GM21360 (cell line): ENCODE data around the gene GPATCH8.
A peak's percentile ranks its signal among the peaks of the same experiment; 100 is the strongest.
"Not testable (repeated sequence)": the region's sequence is repeated elsewhere in the genome, so short reads cannot be mapped to it uniquely, and the experiment has no call there.

Source experiments
- ATAC-seq: cut with Tn5 transposase; IDR thresholded peaks from one replicate; pipeline ENCODE4 v1.9.1; 2021; ENCODE audit warnings: mild to moderate bottlenecking, moderate library complexity; ENCODE audit not compliant: unreplicated experiment

GPATCH8 gene

GRCh38 chr17:44503147-44504029 is at the start of gene GPATCH8:
Gene GPATCH8, minus strand, starts transcription at chr17:44503406. Its CDS starts 36 bp downstream, at chr17:44503370.
- ATAC-seq: peak; percentile 86

GRCh38 chr17:44552361-44552760 is 49.2 kb upstream of the GPATCH8 start:
- ATAC-seq: no peak

- ATAC-seq: no peak
These were observed 46.5 kb upstream of the GPATCH8 start for GRCh38 chr17:44549686-44550085.

- no peak for ATAC-seq
These were observed 45.4 kb upstream of the GPATCH8 start for GRCh38 chr17:44548376-44549230.

GRCh38 chr17:44547625-44548267 is 44.5 kb upstream of the GPATCH8 start:
- no peak for ATAC-seq

GRCh38 chr17:44546671-44547606 is 43.7 kb upstream of the GPATCH8 start:
- no peak for ATAC-seq

- no peak for ATAC-seq
These were observed 40.8 kb upstream of the GPATCH8 start for GRCh38 chr17:44543905-44544523.

- no peak for ATAC-seq
These were observed 40.2 kb upstream of the GPATCH8 start for GRCh38 chr17:44543213-44543904.

- ATAC-seq: no peak
These were observed 38.8 kb upstream of the GPATCH8 start for GRCh38 chr17:44541884-44542581.

- ATAC-seq: no peak
These were observed 37.3 kb upstream of the GPATCH8 start for GRCh38 chr17:44540246-44541084.

- ATAC-seq: no peak
These were observed 36.5 kb upstream of the GPATCH8 start for GRCh38 chr17:44539673-44540072.

GRCh38 chr17:44537922-44538321 is 34.7 kb upstream of the GPATCH8 start:
- not testable (repeated sequence) for ATAC-seq

- no peak for ATAC-seq
These were observed 33.1 kb upstream of the GPATCH8 start for GRCh38 chr17:44536090-44536953.

- ATAC-seq: no peak
These were observed 30.5 kb upstream of the GPATCH8 start for GRCh38 chr17:44533533-44534246.

- no peak for ATAC-seq
These were observed 27.8 kb upstream of the GPATCH8 start for GRCh38 chr17:44530896-44531418.

GRCh38 chr17:44529864-44530263 is 26.7 kb upstream of the GPATCH8 start:
- ATAC-seq: no peak
